ENCODE results near the gene CCL23.
"Not testable (repeated sequence)": the region's sequence is repeated elsewhere in the genome, so short reads cannot be mapped to it uniquely, and the experiment has no call there.

The CCL23 gene

DNA sequence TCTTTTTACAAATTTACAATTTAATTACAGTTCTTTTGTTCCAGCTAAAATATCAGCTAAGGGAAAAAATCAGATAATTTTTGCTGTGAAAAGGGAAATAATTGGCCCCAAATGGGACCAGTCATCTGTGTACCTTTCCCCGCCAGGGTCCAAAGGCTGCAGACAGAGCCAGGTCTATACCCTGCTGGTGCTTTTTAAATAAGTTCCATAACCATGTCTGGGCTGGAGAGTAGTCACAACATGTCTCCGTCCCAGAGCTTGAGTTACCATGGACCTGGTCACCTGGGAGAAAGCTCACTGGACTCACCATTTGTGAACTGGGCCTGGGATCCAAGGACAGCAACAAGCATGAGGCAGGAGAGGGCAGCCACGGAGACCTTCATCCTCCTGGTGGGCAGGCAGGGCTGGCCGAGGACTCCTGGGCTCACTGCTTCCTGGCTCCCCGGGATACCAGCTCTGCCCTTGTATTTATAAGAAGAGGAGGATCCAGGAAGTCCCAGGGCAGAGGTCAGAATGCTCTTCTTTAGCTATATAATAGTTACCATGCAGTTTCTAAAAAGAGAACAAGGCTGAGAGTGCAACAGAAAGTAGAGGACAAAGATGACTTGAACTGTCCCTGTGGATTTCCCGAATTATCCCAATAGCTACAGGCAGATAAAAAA lies 16.5 kb downstream of the CCL23 start, which contains the start of gene CCL15:
TSS of gene CCL15 (minus strand) at position 444 of the 662 bp plus-strand sequence. CDS start at position 383, 61 bp downstream.
- Histone ChIP-seq H3K27ac (ENCODE audit: low read depth, low read length) (no peak within 1 kb of the TSS), H3K36me3 (ENCODE audit: control insufficient read depth, insufficient read depth, low read length) (no peaks in the 10 kb centered on the region), H3K9ac (ENCODE audit: low read length) (no peak within 1 kb of the TSS), H3K27me3 (ENCODE audit: control insufficient read depth, insufficient read depth, low read length) (no peaks in the 10 kb centered on the region), H3K4me3 (ENCODE audit: low read length) (peak within 1 kb of the TSS; percentile 42), H3K4me1 (ENCODE audit: control insufficient read depth, insufficient read depth, low read length) (no peaks in the 10 kb centered on the region)

DNA sequence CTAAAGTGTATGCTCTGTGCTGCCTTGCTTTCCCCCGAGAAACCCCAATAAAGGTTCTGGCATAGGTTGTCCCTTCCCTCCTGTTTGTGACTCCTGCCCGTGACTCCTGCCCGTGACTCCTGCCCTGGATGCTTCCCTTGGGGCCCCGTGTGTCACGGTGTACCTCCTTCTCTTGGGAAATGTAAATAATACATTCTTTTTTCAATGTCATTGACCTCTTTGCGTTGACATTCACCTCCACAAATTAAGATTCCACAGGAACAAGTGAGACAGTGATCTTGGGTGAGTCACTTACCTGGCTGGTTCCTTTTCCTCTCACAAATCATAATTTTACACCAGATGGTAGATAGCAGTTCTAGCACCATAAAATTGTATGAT lies 17.1 kb downstream of the CCL23 start:
- H3K9ac ChIP-seq (ENCODE audit: low read length), result no peak overlapping the region
- peak overlapping the region; percentile 42 for H3K4me3 ChIP-seq (ENCODE audit: low read length)
- no peaks in the 10 kb centered on the region for H3K36me3 ChIP-seq (ENCODE audit: control insufficient read depth, insufficient read depth, low read length)
- H3K27me3 ChIP-seq (ENCODE audit: control insufficient read depth, insufficient read depth, low read length), result no peaks in the 10 kb centered on the region
- no peak overlapping the region for H3K27ac ChIP-seq (ENCODE audit: low read depth, low read length)
- no peaks in the 10 kb centered on the region for H3K4me1 ChIP-seq (ENCODE audit: control insufficient read depth, insufficient read depth, low read length)

DNA sequence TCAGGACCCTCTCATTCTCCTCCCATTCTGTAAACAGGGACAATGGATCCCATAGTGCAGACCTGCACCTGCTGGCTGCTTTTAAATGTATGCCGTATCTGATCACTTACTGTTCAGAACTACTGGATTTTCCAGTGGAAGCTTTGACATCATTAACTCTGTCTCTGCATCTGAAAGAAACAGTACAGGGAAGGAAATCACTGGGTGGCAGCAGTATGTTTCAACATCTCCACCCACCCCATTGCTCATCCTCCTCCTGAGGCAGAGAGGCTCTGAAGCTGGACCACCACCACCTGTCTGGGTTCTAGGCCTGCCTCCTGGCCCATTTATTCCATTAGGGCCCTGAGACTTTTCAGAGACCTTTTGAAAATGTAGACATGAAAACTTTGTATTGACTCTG lies 19.0 kb downstream of the CCL23 start:
- H3K4me3 ChIP-seq (ENCODE audit: low read length), result no peak overlapping the region
- H3K36me3 ChIP-seq (ENCODE audit: control insufficient read depth, insufficient read depth, low read length), result no peaks in the 10 kb centered on the region
- no peak overlapping the region for H3K9ac ChIP-seq (ENCODE audit: low read length)
- H3K27ac ChIP-seq (ENCODE audit: low read depth, low read length), result no peak overlapping the region
- no peaks in the 10 kb centered on the region for H3K4me1 ChIP-seq (ENCODE audit: control insufficient read depth, insufficient read depth, low read length)
- H3K27me3 ChIP-seq (ENCODE audit: control insufficient read depth, insufficient read depth, low read length), result no peaks in the 10 kb centered on the region

DNA sequence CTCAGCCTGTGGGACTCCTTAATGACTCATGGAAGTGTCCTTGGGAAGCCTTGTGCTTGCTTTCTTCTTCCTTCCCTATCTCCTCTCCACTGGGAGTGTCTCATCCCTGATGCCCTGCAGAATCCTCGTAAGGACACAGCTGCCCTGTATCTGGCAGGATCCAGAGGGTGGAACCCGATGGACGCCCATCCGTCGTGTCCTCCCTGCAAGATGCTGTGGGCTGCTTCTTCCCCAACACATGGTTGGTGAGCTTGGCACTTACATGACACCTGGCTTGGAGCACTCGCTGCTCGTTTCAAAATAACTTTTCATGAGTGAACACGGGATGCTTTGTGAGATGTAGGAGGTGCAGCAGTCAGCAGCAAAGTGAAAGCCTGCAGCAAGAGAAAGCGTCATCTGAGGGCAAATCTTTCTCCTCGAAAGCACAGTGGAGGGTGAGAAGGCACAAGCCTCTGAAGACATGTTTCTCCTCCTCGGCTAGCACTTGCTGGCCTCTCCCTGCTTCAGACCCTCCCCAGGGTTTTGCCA lies 19.7 kb downstream of the CCL23 start:
- Histone ChIP-seq H3K27ac (ENCODE audit: low read depth, low read length) (no peak overlapping the region), H3K4me3 (ENCODE audit: low read length) (no peak overlapping the region), H3K36me3 (ENCODE audit: control insufficient read depth, insufficient read depth, low read length) (no peaks in the 10 kb centered on the region), H3K4me1 (ENCODE audit: control insufficient read depth, insufficient read depth, low read length) (no peaks in the 10 kb centered on the region), H3K9ac (ENCODE audit: low read length) (no peak overlapping the region), H3K27me3 (ENCODE audit: control insufficient read depth, insufficient read depth, low read length) (no peaks in the 10 kb centered on the region)

DNA sequence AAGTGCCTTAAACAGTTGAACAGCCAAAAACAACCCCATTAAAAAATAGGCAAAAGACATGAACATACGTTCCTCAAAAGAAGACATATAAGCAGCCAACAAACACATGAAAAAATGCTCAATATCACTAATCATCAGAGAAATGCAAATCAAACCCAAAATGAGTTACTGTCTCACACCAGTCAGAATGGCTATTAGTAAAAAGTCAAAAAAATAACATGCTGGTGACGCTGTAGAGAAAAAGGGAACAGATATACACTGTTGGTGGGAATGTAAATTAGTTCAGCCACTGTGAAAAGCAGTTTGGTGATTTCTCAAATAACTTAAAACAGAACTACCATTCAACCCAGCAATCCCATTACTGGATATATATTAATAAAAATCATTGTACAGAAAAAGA lies 22.4 kb downstream of the CCL23 start:
- H3K27me3 ChIP-seq (ENCODE audit: control insufficient read depth, insufficient read depth, low read length); H3K9ac ChIP-seq (ENCODE audit: low read length); H3K27ac ChIP-seq (ENCODE audit: low read depth, low read length); H3K4me3 ChIP-seq (ENCODE audit: low read length); H3K4me1 ChIP-seq (ENCODE audit: control insufficient read depth, insufficient read depth, low read length); H3K36me3 ChIP-seq (ENCODE audit: control insufficient read depth, insufficient read depth, low read length): not testable (repeated sequence)

DNA sequence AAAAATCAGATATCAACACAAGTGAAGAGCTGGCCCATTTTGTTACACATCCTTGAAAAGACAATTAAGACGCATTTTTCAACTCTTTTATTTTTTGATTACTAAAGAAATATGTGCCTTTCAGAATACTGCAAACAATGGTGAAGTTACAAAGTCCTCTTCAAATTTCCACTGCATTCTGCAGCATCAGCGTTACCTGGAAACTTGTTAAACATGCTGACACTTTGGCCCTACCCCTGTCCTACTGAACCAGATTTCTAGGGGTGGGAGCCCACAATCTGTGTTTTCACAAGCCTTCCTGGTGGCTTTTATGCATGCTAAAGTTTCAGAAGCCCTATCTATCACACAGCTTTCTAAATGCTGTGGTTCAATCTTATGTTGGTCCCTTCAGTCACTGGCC lies 26.7 kb downstream of the CCL23 start:
- Histone ChIP-seq H3K4me1 (ENCODE audit: control insufficient read depth, insufficient read depth, low read length) (no peaks in the 10 kb centered on the region), H3K36me3 (ENCODE audit: control insufficient read depth, insufficient read depth, low read length) (no peaks in the 10 kb centered on the region), H3K27ac (ENCODE audit: low read depth, low read length) (no peak overlapping the region), H3K9ac (ENCODE audit: low read length) (no peak overlapping the region), H3K27me3 (ENCODE audit: control insufficient read depth, insufficient read depth, low read length) (no peaks in the 10 kb centered on the region), H3K4me3 (ENCODE audit: low read length) (no peak overlapping the region)

DNA sequence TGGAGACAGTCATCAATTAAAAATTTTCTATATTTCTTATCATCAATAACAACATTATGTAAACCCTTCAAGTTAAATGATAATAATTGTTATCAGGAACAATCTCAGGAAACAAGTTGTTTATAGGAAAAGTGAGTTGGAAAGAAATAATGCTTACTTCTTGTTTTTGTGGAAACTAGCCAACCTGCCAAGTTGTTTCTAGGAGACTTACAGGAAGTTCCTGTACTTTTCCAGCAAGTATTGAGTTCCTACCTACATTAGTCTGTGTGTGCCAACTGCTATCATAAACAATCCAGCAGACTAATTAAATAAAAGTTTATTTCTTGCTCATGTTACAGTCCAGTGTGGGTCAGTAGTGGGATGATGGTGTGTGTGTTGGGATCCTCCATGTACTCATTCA lies 29.6 kb downstream of the CCL23 start:
- Histone ChIP-seq H3K4me1 (ENCODE audit: control insufficient read depth, insufficient read depth, low read length) (no peaks in the 10 kb centered on the region), H3K27me3 (ENCODE audit: control insufficient read depth, insufficient read depth, low read length) (no peaks in the 10 kb centered on the region), H3K9ac (ENCODE audit: low read length) (no peak overlapping the region), H3K4me3 (ENCODE audit: low read length) (no peak overlapping the region), H3K27ac (ENCODE audit: low read depth, low read length) (no peak overlapping the region), H3K36me3 (ENCODE audit: control insufficient read depth, insufficient read depth, low read length) (no peaks in the 10 kb centered on the region)

DNA sequence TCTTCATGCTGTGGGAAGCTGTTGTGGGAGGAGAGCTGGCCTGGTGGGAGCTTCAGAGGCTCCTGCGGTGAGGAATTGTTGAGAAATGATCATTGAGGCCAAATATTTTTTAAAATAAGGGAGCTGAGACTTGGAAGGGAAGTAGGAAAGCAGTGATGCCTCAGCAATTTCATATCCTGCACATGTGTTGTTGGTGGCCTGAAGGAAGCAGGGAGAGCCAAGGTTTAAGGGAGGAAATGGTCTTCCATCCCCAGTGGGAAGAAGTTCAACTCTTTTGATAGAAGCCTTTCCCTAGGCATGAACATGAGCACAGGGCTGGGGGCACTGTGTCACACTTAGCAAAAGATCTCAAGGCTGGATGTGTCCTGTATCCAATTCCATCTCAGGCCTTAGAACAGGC lies 31.1 kb downstream of the CCL23 start, which contains the start of gene CCL14:
TSS of gene CCL14 (minus strand) at position 87 of the 400 bp plus-strand sequence. CDS start at position 7, 80 bp downstream.
- Histone ChIP-seq H3K9ac (ENCODE audit: low read length) (no peak within 1 kb of the TSS), H3K27me3 (ENCODE audit: control insufficient read depth, insufficient read depth, low read length) (no peaks in the 10 kb centered on the region), H3K4me1 (ENCODE audit: control insufficient read depth, insufficient read depth, low read length) (no peaks in the 10 kb centered on the region), H3K36me3 (ENCODE audit: control insufficient read depth, insufficient read depth, low read length) (no peaks in the 10 kb centered on the region), H3K27ac (ENCODE audit: low read depth, low read length) (no peak within 1 kb of the TSS), H3K4me3 (ENCODE audit: low read length) (no peak within 1 kb of the TSS)

DNA sequence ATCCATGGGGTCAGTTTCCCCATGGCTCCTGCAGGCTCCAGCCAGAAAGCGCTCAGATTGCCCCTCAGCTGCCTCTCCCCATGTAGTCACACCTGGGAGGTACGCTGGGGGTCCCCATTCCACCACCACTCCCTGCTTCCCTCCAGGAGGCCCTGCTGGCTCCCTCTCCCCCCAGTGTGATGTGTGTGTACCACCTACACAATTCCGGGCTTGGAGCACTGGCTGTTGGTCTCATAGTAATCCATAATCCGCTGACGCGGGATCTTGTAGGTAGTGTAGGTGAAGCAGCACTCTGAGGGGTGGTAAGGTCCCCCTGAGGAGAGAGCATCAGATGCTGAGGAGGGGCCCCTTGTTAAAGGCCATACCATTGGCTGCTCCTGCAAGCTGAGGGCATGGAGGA lies 33.6 kb downstream of the CCL23 start:
- Histone ChIP-seq H3K36me3 (ENCODE audit: control insufficient read depth, insufficient read depth, low read length) (no peaks in the 10 kb centered on the region), H3K9ac (ENCODE audit: low read length) (no peak overlapping the region), H3K4me1 (ENCODE audit: control insufficient read depth, insufficient read depth, low read length) (no peaks in the 10 kb centered on the region), H3K27ac (ENCODE audit: low read depth, low read length) (no peak overlapping the region), H3K4me3 (ENCODE audit: low read length) (no peak overlapping the region), H3K27me3 (ENCODE audit: control insufficient read depth, insufficient read depth, low read length) (no peaks in the 10 kb centered on the region)

DNA sequence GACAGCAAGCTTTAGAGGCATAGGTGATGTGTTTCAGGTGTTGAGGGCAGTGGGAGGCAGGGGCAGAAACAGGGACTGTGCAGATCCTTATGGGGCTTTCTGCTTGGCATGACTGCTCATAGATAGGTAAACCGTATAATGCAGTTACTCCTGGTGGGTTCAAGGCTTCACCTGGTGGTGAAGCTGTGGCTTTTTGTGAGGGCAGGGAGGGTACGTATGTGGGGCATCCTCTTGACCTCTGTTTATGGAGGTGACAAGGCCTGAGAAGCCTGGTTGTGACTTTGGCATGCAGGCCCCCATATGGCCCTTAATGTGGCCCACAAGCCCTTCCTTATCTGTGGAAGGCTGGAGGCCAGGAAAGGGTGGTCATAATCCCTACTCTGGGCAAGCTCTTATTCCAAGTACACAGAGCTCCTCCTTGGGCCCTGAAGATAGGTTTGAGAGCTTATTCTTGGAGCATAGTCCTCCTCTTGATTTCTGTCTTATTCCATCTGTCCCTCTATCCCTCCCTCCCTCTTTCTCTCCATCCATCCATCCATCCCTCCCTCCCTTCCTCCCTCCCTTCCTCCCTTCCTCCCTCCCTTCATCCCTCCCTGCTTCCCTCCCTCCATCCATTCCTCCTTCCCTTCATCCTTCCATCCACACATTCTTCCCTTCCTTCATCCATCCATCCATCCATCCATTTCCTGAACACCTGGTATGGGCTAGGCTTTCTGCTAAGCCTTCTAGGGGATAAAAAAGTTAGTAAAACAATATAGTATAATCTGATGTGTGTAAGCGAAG lies 35.2 kb downstream of the CCL23 start:
- no peak overlapping the region for H3K4me3 ChIP-seq (ENCODE audit: low read length)
- no peaks in the 10 kb centered on the region for H3K27me3 ChIP-seq (ENCODE audit: control insufficient read depth, insufficient read depth, low read length)
- no peak overlapping the region for H3K27ac ChIP-seq (ENCODE audit: low read depth, low read length)
- no peaks in the 10 kb centered on the region for H3K36me3 ChIP-seq (ENCODE audit: control insufficient read depth, insufficient read depth, low read length)
- no peaks in the 10 kb centered on the region for H3K4me1 ChIP-seq (ENCODE audit: control insufficient read depth, insufficient read depth, low read length)
- no peak overlapping the region for H3K9ac ChIP-seq (ENCODE audit: low read length)

DNA sequence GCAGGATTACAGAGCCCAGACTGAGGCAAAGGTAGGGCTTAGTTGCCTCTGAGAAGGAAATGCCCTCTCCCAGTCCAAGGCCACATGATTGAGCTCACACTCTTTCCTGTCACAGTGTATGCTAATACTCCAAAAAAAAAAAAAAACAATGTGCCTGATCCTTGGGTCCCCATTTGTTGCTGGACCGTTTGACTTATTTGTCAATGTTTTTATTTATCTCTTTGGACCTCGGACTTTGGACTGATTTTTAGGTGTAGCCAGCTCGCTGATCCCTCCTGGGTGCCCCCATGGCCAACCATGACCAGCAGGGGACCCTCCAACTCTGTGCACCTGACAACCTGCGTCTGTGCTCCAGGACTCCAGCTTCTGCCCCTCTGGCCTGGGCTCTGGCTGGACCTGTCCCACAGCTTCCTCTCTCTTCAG lies 35.9 kb downstream of the CCL23 start:
- H3K4me3 ChIP-seq (ENCODE audit: low read length), result no peak overlapping the region
- no peak overlapping the region for H3K9ac ChIP-seq (ENCODE audit: low read length)
- H3K36me3 ChIP-seq (ENCODE audit: control insufficient read depth, insufficient read depth, low read length), result no peaks in the 10 kb centered on the region
- H3K27me3 ChIP-seq (ENCODE audit: control insufficient read depth, insufficient read depth, low read length), result no peaks in the 10 kb centered on the region
- H3K4me1 ChIP-seq (ENCODE audit: control insufficient read depth, insufficient read depth, low read length), result no peaks in the 10 kb centered on the region
- no peak overlapping the region for H3K27ac ChIP-seq (ENCODE audit: low read depth, low read length)

DNA sequence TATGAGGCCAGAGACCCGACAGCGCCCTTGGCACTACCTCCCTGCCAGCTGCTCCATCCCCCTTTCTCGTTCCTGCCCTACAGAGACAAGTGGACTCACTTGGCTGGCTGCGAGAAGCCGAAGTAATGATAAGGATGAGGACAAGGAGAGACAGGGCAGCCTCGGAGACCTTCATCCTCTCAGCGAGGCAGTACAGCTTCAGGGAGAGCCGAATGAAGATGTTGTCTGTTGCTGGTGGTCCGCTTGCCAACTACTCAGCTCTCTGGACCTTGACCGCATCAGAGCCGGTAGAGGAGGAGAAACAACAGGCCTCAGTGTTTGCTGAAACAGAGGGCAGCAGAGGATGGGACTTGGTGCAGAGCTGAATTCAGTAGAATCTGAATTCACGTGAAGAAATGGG lies 36.5 kb downstream of the CCL23 start, which contains the start of gene CCL16:
TSS of gene CCL16 (minus strand) at position 252 of the 400 bp plus-strand sequence. CDS start at position 175, 77 bp downstream.
- no peak within 1 kb of the TSS for H3K27ac ChIP-seq (ENCODE audit: low read depth, low read length)
- no peaks in the 10 kb centered on the region for H3K36me3 ChIP-seq (ENCODE audit: control insufficient read depth, insufficient read depth, low read length)
- H3K27me3 ChIP-seq (ENCODE audit: control insufficient read depth, insufficient read depth, low read length), result no peaks in the 10 kb centered on the region
- H3K9ac ChIP-seq (ENCODE audit: low read length), result no peak within 1 kb of the TSS
- H3K4me1 ChIP-seq (ENCODE audit: control insufficient read depth, insufficient read depth, low read length), result no peaks in the 10 kb centered on the region
- no peak within 1 kb of the TSS for H3K4me3 ChIP-seq (ENCODE audit: low read length)
